Heart left ventricle (tissue), 13 donors: ENCODE measurements around the gene VWA3A.

ENCODE experiments used
- POLR2A ChIP-seq, 2 donors: fragments of 450-650 bp; IDR thresholded peaks; one replicate each; pipeline ENCODE4 v1.6.1; 2017; ENCODE audit warnings: antibody characterized with exemption in 2 of 2, mild to moderate bottlenecking in 2 of 2, moderate library complexity in 2 of 2
- TF ChIP-seq, protein P1 (sequence below), 12 donors: fragments of 200-600 bp; sonication (generic) in 4 of 12; IDR thresholded peaks; one replicate each; pipeline versions ENCODE4 v1.5.0 to v1.8.0; 2018 to 2022; ENCODE audit warnings: antibody characterized with exemption in 12 of 12, mild to moderate bottlenecking in 5 of 12
- donor health status: ischemic (EF 13 %, LVEDD 7.1; RV severe dilation, severe dysfunction).
- donor health status: DM: no; HTN: yes; CAD: no.
- donor health status: DM: no; HTN: no; CAD: no.
- donor health status: ischemic (EF 25% LVEDD 6.9; RV normal size, moderate dysfunction).
- donor health status: ischemic (EF 25% LVEDD 5.7; RV mildly dilated, moderate dysfunction).
- donor health status: ischemic (EF 35%, LVEDD 5.7; RV mildly dilated, moderate dysfunction).
- donor health status: nonischemic (EF 11% LVEDD 7.7; RV severe dilation, severe dysfunction).
- donor health status: DM: yes; HTN: yes; CAD: no.
- donor health status: PGD.
- donor health status: ischemic (EF 29% LVEDD 5.4; RV normal size, mild dysfunction).
- donor health status: nonischemic (EF 23%, LVEDD 6.1; RV moderate dilation, normal function).

GRCh38 chr16:22164482-22164881 is 72.1 kb downstream of the VWA3A start:
- no peak for TF ChIP-seq POLR2A (IDR thresholded peaks at IDR 0.05)
- TF ChIP-seq, protein P1, sequence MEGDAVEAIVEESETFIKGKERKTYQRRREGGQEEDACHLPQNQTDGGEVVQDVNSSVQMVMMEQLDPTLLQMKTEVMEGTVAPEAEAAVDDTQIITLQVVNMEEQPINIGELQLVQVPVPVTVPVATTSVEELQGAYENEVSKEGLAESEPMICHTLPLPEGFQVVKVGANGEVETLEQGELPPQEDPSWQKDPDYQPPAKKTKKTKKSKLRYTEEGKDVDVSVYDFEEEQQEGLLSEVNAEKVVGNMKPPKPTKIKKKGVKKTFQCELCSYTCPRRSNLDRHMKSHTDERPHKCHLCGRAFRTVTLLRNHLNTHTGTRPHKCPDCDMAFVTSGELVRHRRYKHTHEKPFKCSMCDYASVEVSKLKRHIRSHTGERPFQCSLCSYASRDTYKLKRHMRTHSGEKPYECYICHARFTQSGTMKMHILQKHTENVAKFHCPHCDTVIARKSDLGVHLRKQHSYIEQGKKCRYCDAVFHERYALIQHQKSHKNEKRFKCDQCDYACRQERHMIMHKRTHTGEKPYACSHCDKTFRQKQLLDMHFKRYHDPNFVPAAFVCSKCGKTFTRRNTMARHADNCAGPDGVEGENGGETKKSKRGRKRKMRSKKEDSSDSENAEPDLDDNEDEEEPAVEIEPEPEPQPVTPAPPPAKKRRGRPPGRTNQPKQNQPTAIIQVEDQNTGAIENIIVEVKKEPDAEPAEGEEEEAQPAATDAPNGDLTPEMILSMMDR (IDR thresholded peaks at IDR 0.05): no peak
